GM10248 (cell line): ENCODE results near the gene MMP14.

Experiments
- CTCF ChIA-PET: fragments of 300-600 bp; sonication (Branson Sonifier 250); formaldehyde crosslinking; extraction: SDS; loops from one replicate; lab custom pipeline; 2021; ENCODE audit warnings: antibody characterized with exemption; lab: Yijun Ruan, JAX
- POLR2A ChIA-PET: fragments of 350-650 bp; sonication (Branson Sonifier 250); formaldehyde crosslinking; extraction: SDS; loops from one replicate; lab custom pipeline; 2020; ENCODE audit warnings: antibody characterized with exemption; lab: Yijun Ruan, JAX
- DNase-seq: peaks from one replicate; pipeline ENCODE4 v3.0.0; 2012; ENCODE audit errors: extremely low spot score
- CTCF ChIP-seq: IDR thresholded peaks from 2 replicates; pipeline ENCODE4 v1.5.1; 2012; ENCODE audit warnings: mild to moderate bottlenecking, low read depth; ENCODE audit errors: extremely low read depth, missing control alignments, control extremely low read depth

MMP14 gene

GRCh38 chr14:22865424-22866405 is 29.3 kb downstream of the MMP14 start:
- ChIA-PET POLR2A (no interaction called here), CTCF (interaction anchor here (0.7 to 6.9 kb wide), 11 partner anchors 12 to 295 kb away, joined by 3 to 76 read pairs (median 4); partner anchors contain the start of gene ABHD4)
- no peak for TF ChIP-seq CTCF
- DNase-seq, result no peak

- CTCF ChIA-PET, result interaction anchor here (0.9 to 6.9 kb wide), 5 partner anchors 14 to 297 kb away, joined by 3 to 76 read pairs (median 4); no protein-coding TSS in a partner anchor
- no peak for TF ChIP-seq CTCF
- POLR2A ChIA-PET, result no interaction called here
Measured at GRCh38 chr14:22866874-22867273, 30.5 kb downstream of the MMP14 start.

GRCh38 chr14:22870811-22871223 is 34.4 kb downstream of the MMP14 start:
- ChIA-PET POLR2A (interaction anchor here (0.7 kb wide), 1 partner anchor 12 kb away, joined by 3 read pairs; no protein-coding TSS in a partner anchor), CTCF (interaction anchor here (0.6 to 7.9 kb wide), 16 partner anchors 12 to 479 kb away, joined by 3 to 196 read pairs (median 4); partner anchors contain the start of genes AJUBA, PRMT5, RBM23 and REM2)
- DNase-seq, result no peak
- no peak for TF ChIP-seq CTCF

More at GRCh38 chr14:22866874-22867273, 30.5 kb downstream of the MMP14 start:
- DNase-seq, result no peak

- TF ChIP-seq CTCF, result peak; percentile 4
- CTCF ChIA-PET, result interaction anchor here (0.6 to 7.9 kb wide), 26 partner anchors 10 to 479 kb away, joined by 3 to 196 read pairs (median 5); partner anchors contain the start of genes ABHD4, AJUBA, OXA1L and PRMT5
- peak; percentile 88 for DNase-seq
- POLR2A ChIA-PET, result interaction anchor here (0.7 kb wide), 1 partner anchor 12 kb away, joined by 3 read pairs; no protein-coding TSS in a partner anchor
Measured at GRCh38 chr14:22871224-22872032, 35.0 kb downstream of the MMP14 start, which contains the start of gene LRP10. TSS of gene LRP10 (plus strand) at chr14:22871740. CDS start at chr14:22872304, 564 bp downstream.

GRCh38 chr14:22872033-22872832 is 35.8 kb downstream of the MMP14 start:
- ChIA-PET CTCF (interaction anchor here (0.7 to 7.9 kb wide), 44 partner anchors 8 to 480 kb away, joined by 3 to 196 read pairs (median 5); partner anchors contain the start of genes ABHD4, AJUBA, DAD1 and OXA1L), POLR2A (no interaction called here)
- peak; percentile 94 for TF ChIP-seq CTCF
- peak; percentile 80 for DNase-seq
